Liver (tissue), 9 donors: ENCODE measurements around the gene XRN1. TPM values are rescaled to one million over a fixed set of nuclear protein-coding genes. Genes with fewer than 3 reads are reported as not detected.

ENCODE experiments used
- DNase-seq: peaks from one replicate; pipeline ENCODE4 v3.0.0-alpha.2; 2017; ENCODE audit warnings: low spot score
- H3K27ac ChIP-seq, 2 donors: one replicate each; pipeline ENCODE4 v1.7.0; 2013; ENCODE audit warnings: inconsistent platforms in 2 of 2, low read length in 2 of 2, control low read depth in 1 of 2, low read depth in 1 of 2, mild to moderate bottlenecking in 1 of 2
- H3K27me3 ChIP-seq, 4 donors: one replicate each; pipeline versions ENCODE4 v1.6.1 to v1.7.0; 2013; ENCODE audit warnings: low read length in 3 of 4, inconsistent platforms in 1 of 4, mild to moderate bottlenecking in 1 of 4, moderate library complexity in 1 of 4; ENCODE audit not compliant: control insufficient read depth in 4 of 4, insufficient read depth in 4 of 4
- H3K36me3 ChIP-seq, 4 donors: one replicate each; pipeline versions ENCODE4 v1.6.1 to v1.7.0; 2013; ENCODE audit warnings: low read length in 3 of 4, mild to moderate bottlenecking in 3 of 4, low read depth in 1 of 4, moderate library complexity in 1 of 4; ENCODE audit not compliant: control insufficient read depth in 4 of 4, insufficient read depth in 3 of 4
- H3K4me1 ChIP-seq, 4 donors: one replicate each; pipeline versions ENCODE4 v1.6.1 to v1.7.0; 2013; ENCODE audit warnings: low read length in 3 of 4, mild to moderate bottlenecking in 3 of 4, moderate library complexity in 1 of 4; ENCODE audit not compliant: control insufficient read depth in 4 of 4, insufficient read depth in 4 of 4
- H3K4me3 ChIP-seq, 3 donors: one replicate each; pipeline versions ENCODE4 v1.6.1 to v1.7.0; 2013; ENCODE audit warnings: low read length in 3 of 3, control low read depth in 1 of 3, low read depth in 1 of 3, mild to moderate bottlenecking in 1 of 3
- H3K9ac ChIP-seq, 2 donors: one replicate each; pipeline ENCODE4 v1.7.0; 2013; ENCODE audit warnings: low read length in 2 of 2, mild to moderate bottlenecking in 2 of 2, moderate library complexity in 2 of 2, control low read depth in 1 of 2, low read depth in 1 of 2
- H3K9me3 ChIP-seq, 4 donors: one replicate each; pipeline versions ENCODE4 v1.6.1 to v1.7.0; 2013; ENCODE audit warnings: low read length in 3 of 4; ENCODE audit not compliant: control insufficient read depth in 4 of 4
- ATF3 ChIP-seq: IDR thresholded peaks from 2 replicates; pipeline ENCODE4 v1.6.1; 2016; ENCODE audit warnings: antibody characterized with exemption
- CTCF ChIP-seq: fragments of 150-350 bp; IDR thresholded peaks from 2 replicates; pipeline ENCODE4 v1.5.1; 2017; ENCODE audit warnings: improper control_type of control experiment, low read depth, low read length; ENCODE audit not compliant: missing input control
- EGR1 ChIP-seq, 2 donors: IDR thresholded peaks; 2 replicates each; pipeline ENCODE4 v1.6.1; 2016 to 2018; ENCODE audit warnings: antibody characterized with exemption in 2 of 2, low read depth in 2 of 2
- FOXA1 ChIP-seq: IDR thresholded peaks from 2 replicates; pipeline ENCODE4 v1.6.1; 2016; ENCODE audit warnings: antibody characterized with exemption
- FOXA2 ChIP-seq: IDR thresholded peaks from 2 replicates; pipeline ENCODE4 v1.6.1; 2016; ENCODE audit warnings: antibody characterized with exemption
- GABPA ChIP-seq, 2 donors: IDR thresholded peaks in 1 of 2; conservative IDR thresholded peaks in 1 of 2; 2 replicates each; pipeline ENCODE4 v1.6.1; 2016; ENCODE audit warnings: antibody characterized with exemption in 2 of 2, mild to moderate bottlenecking in 1 of 2, moderate library complexity in 1 of 2
- HNF4A ChIP-seq, 2 donors: conservative IDR thresholded peaks; 2 replicates each; pipeline ENCODE4 v1.6.1; 2016; ENCODE audit warnings: antibody characterized with exemption in 2 of 2, mild to moderate bottlenecking in 2 of 2
- HNF4G ChIP-seq: IDR thresholded peaks from 2 replicates; pipeline ENCODE4 v1.6.1; 2016; ENCODE audit warnings: antibody characterized with exemption
- JUND ChIP-seq, 2 donors: IDR thresholded peaks; 2 replicates each; pipeline ENCODE4 v1.6.1; 2016; ENCODE audit warnings: antibody characterized with exemption in 2 of 2
- MAX ChIP-seq: IDR thresholded peaks from 2 replicates; pipeline ENCODE4 v1.6.1; 2016; ENCODE audit warnings: antibody characterized with exemption
- NR2F2 ChIP-seq: IDR thresholded peaks from 2 replicates; pipeline ENCODE4 v1.6.1; 2016; ENCODE audit warnings: antibody characterized with exemption
- RAD21 ChIP-seq, 2 donors: IDR thresholded peaks; 2 replicates each; pipeline ENCODE4 v1.6.1; 2016; ENCODE audit warnings: antibody characterized with exemption in 2 of 2, mild to moderate bottlenecking in 2 of 2
- REST ChIP-seq: IDR thresholded peaks from 2 replicates; pipeline ENCODE4 v1.6.1; 2016; ENCODE audit warnings: antibody characterized with exemption, mild to moderate bottlenecking
- RXRA ChIP-seq, 2 donors: IDR thresholded peaks; 2 replicates each; pipeline ENCODE4 v1.6.1; 2017 to 2018; ENCODE audit warnings: antibody characterized with exemption in 2 of 2, mild to moderate bottlenecking in 1 of 2
- SP1 ChIP-seq: IDR thresholded peaks from 2 replicates; pipeline ENCODE4 v1.6.1; 2018; ENCODE audit warnings: antibody characterized with exemption, mild to moderate bottlenecking
- TAF1 ChIP-seq: conservative IDR thresholded peaks from 2 replicates; pipeline ENCODE4 v1.6.1; 2016; ENCODE audit warnings: antibody characterized with exemption, mild to moderate bottlenecking
- YY1 ChIP-seq: IDR thresholded peaks from 2 replicates; pipeline ENCODE4 v1.6.1; 2016; ENCODE audit warnings: antibody characterized with exemption, mild to moderate bottlenecking
- ZBTB33 ChIP-seq: IDR thresholded peaks from 2 replicates; pipeline ENCODE4 v1.6.1; 2016; ENCODE audit warnings: antibody characterized with exemption
- WGBS: extraction: QIAGEN DNeasy Blood & Tissue Kit; methylation state at CpG from one replicate; pipeline ENCODE4 v1.1.7; 2013; 5-methylcytosine and 5-hydroxymethylcytosine counted together
- polyA plus RNA-seq, 2 donors: library from polyadenylated mRNA; stranded (reverse) in 1 of 2; unstranded in 1 of 2; fragments of 200-250 nt in 1 of 2; fragments of >200 nt in 1 of 2; fragmentation: Nextera tagmentation in 1 of 2; extraction: Ambion mirVana in 1 of 2; gene quantifications; one replicate each; pipeline versions ENCODE4 v1.2.1 to v1.2.3, GENCODE V29; 2013 to 2015
- total RNA-seq, 2 donors: library from RNA; depleted of rRNA; stranded (reverse); fragments of >200 nt; gene quantifications; one replicate each; pipeline ENCODE4 v1.2.3, GENCODE V29; 2014
- donor health status: healthy.
- donor health status: healthy.
- donor health status: healthy.
- donor health status: healthy.
- donor health status: healthy.

Gene XRN1
- total and polyA plus RNA-seq, 4 donors: 4.3 to 41.4 (median 25.9) TPM

GRCh38 chr3:142275856-142276255, 172.0 kb downstream of the XRN1 start:
- Histone ChIP-seq H3K4me3 (no peak overlapping the region), H3K9me3 (no peaks in the 10 kb centered on the region), H3K4me1 (no peaks in the 10 kb centered on the region), H3K27ac (no peak overlapping the region), H3K36me3 (no peaks in the 10 kb centered on the region), H3K27me3 (no peaks in the 10 kb centered on the region), H3K9ac (no peak overlapping the region)
- WGBS: 80% methylated on average over 2 of the region's 2 CpGs
- TF ChIP-seq RAD21 (IDR thresholded peaks at IDR 0.05) (no peak), HNF4G (no peak), CTCF (no peak), NR2F2 (no peak), REST (no peak), ATF3 (no peak), FOXA2 (no peak), FOXA1 (no peak), ZBTB33 (no peak), RXRA (IDR thresholded peaks at IDR 0.05) (no peak), JUND (IDR thresholded peaks at IDR 0.05) (no peak), SP1 (no peak), MAX (no peak), HNF4A (conservative IDR thresholded peaks at IDR 0.05) (no peak), TAF1 (no peak), GABPA (IDR thresholded peaks at IDR 0.05 in 1 of 2, conservative IDR thresholded peaks at IDR 0.05 in 1 of 2) (no peak), YY1 (no peak), EGR1 (IDR thresholded peaks at IDR 0.05; ENCODE audit: low read depth in 2 of 2) (no peak)
- DNase-seq: no peak
